GM23338 (cell line): Measurements from ENCODE around the gene MYLK. TPM values are rescaled to one million over a fixed set of nuclear protein-coding genes. Genes with fewer than 3 reads are reported as not detected.

ENCODE experiments used
- ATAC-seq: fragments of 200-7000 bp; cut with Tn5 transposase; 3 replicates; pipeline ENCODE4 v1.9.1; 2020
- DNase-seq: peaks from one replicate; pipeline ENCODE4 v3.0.0-alpha.2; 2015; ENCODE audit warnings: low spot score
- H2AFZ ChIP-seq: fragments of 200-600 bp; sonication (generic); 2 replicates; pipeline ENCODE4 v1.8.0; 2016; ENCODE audit warnings: antibody characterized with exemption, mild to moderate bottlenecking, moderate library complexity
- H3F3A ChIP-seq: fragments of 200-600 bp; sonication (generic); replicated peaks from 2 replicates; pipeline ENCODE4 v1.8.0; 2017; ENCODE audit warnings: antibody characterized with exemption, mixed run types, low read depth
- H3K27ac ChIP-seq: fragments of 200-600 bp; sonication (generic); 2 replicates; pipeline ENCODE4 v1.6.1; 2016; ENCODE audit warnings: low read depth
- H3K27me3 ChIP-seq: fragments of 200-600 bp; sonication (generic); 2 replicates; pipeline ENCODE4 v1.8.0; 2016; ENCODE audit warnings: mild to moderate bottlenecking, mixed run types, moderate library complexity; ENCODE audit not compliant: insufficient read depth
- H3K36me3 ChIP-seq: fragments of 200-600 bp; sonication (generic); 2 replicates; pipeline ENCODE4 v1.8.0; 2016; ENCODE audit warnings: mild to moderate bottlenecking; ENCODE audit not compliant: insufficient read depth
- H3K4me1 ChIP-seq: fragments of 200-600 bp; sonication (generic); 2 replicates; pipeline ENCODE4 v1.8.0; 2016; ENCODE audit warnings: mild to moderate bottlenecking, moderate library complexity; ENCODE audit not compliant: insufficient read depth
- H3K4me2 ChIP-seq: fragments of 200-600 bp; sonication (generic); 2 replicates; pipeline ENCODE4 v1.7.1; 2017; ENCODE audit warnings: mixed run types
- H3K4me3 ChIP-seq: fragments of 200-600 bp; sonication (generic); 2 replicates; pipeline ENCODE4 v1.6.1; 2016; ENCODE audit warnings: mixed run types
- H3K79me2 ChIP-seq: fragments of 200-600 bp; sonication (generic); replicated peaks from 2 replicates; pipeline ENCODE4 v1.8.0; 2017; ENCODE audit warnings: mild to moderate bottlenecking; ENCODE audit not compliant: insufficient read depth
- H3K9me2 ChIP-seq: fragments of 200-600 bp; sonication (generic); 2 replicates; pipeline ENCODE4 v1.8.0; 2017; ENCODE audit not compliant: insufficient read depth
- H4K20me1 ChIP-seq: fragments of 200-600 bp; sonication (generic); replicated peaks from 2 replicates; pipeline ENCODE4 v1.8.0; 2017; ENCODE audit warnings: mild to moderate bottlenecking; ENCODE audit not compliant: insufficient read depth
- H3K27ac Mint-ChIP-seq: 2 replicates; pipeline ENCODE4 v1.8.0; 2020; ENCODE audit warnings: inconsistent platforms, mild to moderate bottlenecking, moderate library complexity, mixed read lengths
- H3K27me3 Mint-ChIP-seq: 3 replicates; pipeline ENCODE4 v1.8.0; 2022; ENCODE audit warnings: low read depth, mild to moderate bottlenecking, moderate library complexity, mixed read lengths, inconsistent platforms; ENCODE audit not compliant: insufficient read depth, poor library complexity
- H3K36me3 Mint-ChIP-seq: 3 replicates; pipeline ENCODE4 v1.8.0; 2021; ENCODE audit warnings: low read depth, mild to moderate bottlenecking, inconsistent platforms, moderate library complexity, mixed read lengths
- H3K4me1 Mint-ChIP-seq: 3 replicates; pipeline ENCODE4 v1.8.0; 2020; ENCODE audit warnings: mild to moderate bottlenecking, inconsistent platforms, mixed read lengths
- H3K4me3 Mint-ChIP-seq: 3 replicates; pipeline ENCODE4 v1.8.0; 2021; ENCODE audit warnings: moderate library complexity, mild to moderate bottlenecking, inconsistent platforms, mixed read lengths
- H3K9me3 Mint-ChIP-seq: 3 replicates; pipeline ENCODE4 v1.8.0; 2020; ENCODE audit warnings: moderate library complexity, mild to moderate bottlenecking, inconsistent platforms, mixed read lengths
- EZH2 ChIP-seq: fragments of 200-600 bp; sonication (generic); IDR thresholded peaks from one replicate; pipeline ENCODE4 v1.8.0; 2017; ENCODE audit warnings: antibody characterized with exemption, mild to moderate bottlenecking, low read depth; ENCODE audit not compliant: unreplicated experiment
- EZH2phosphoT487 ChIP-seq: fragments of 200-600 bp; sonication (generic); IDR thresholded peaks from one replicate; pipeline ENCODE4 v1.8.1; 2018; ENCODE audit warnings: antibody characterized with exemption; ENCODE audit not compliant: unreplicated experiment
- STAT1 ChIP-seq: IDR thresholded peaks from one replicate; pipeline ENCODE4 v1.6.1; 2016; ENCODE audit warnings: antibody characterized with exemption; ENCODE audit not compliant: unreplicated experiment
- ZNF114 ChIP-seq: fragments of 250-450 bp; sonication (Bioruptor Pico); IDR thresholded peaks from 2 replicates; pipeline ENCODE4 v1.5.0; 2020; ENCODE audit warnings: mild to moderate bottlenecking, moderate library complexity
- polyA plus RNA-seq: library from polyadenylated mRNA; unstranded; fragments of >200 nt; fragmentation: Nextera tagmentation; extraction: Ambion mirVana; gene quantifications from 2 replicates; pipeline ENCODE4 v1.2.1, GENCODE V29; 2016
- total RNA-seq: library from RNA; depleted of rRNA; stranded (reverse); fragments of >200 nt; shearing (Covaris generic); gene quantifications from 2 replicates; pipeline ENCODE4 v1.2.3, GENCODE V29; 2014
- TF ChIP-seq, protein P1 (sequence below), 2 experiments: fragments of 200-600 bp in 1 of 2; sonication (generic) in 1 of 2; conservative IDR thresholded peaks; 2 replicates each; pipeline versions ENCODE4 v1.5.1 to v1.6.1; 2016 to 2017; ENCODE audit warnings: antibody characterized with exemption in 2 of 2, low read depth in 2 of 2, mild to moderate bottlenecking in 2 of 2, moderate library complexity in 1 of 2
- TF ChIP-seq, protein P2 (sequence below): fragments of 250-450 bp; sonication (Bioruptor Pico); IDR thresholded peaks from 2 replicates; pipeline ENCODE4 v1.5.0; 2020; ENCODE audit warnings: mild to moderate bottlenecking, moderate library complexity

Gene MYLK
- total and polyA plus RNA-seq, 2 experiments from 2014 or later: 11.5 to 17.9 TPM

DNA sequence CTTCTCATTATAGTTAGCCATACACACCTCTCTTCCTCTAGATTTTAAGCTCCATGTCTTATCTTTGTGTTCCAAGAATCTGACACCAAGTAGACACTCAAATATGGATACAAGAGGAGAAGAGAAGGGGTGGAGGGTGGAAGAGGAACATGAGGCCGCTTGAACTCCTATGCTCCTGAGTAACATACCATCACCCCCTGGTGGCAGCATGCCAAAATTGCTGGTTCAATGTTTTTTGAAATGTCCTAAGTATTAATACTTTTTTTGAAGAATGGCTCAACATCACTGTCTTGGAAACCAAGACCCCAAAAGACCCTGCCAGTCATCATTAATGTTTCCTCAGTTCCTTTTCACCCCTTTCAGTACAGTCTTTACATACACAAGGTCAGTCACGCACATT, 227.4 kb downstream of the MYLK start:
- H3K27ac Mint-ChIP-seq: no peak overlapping the region
- no peaks in the 10 kb centered on the region for H3K9me2 ChIP-seq
- H3K4me1 Mint-ChIP-seq: peaks cover 12% of the 10 kb centered on the region
- H3K4me3 ChIP-seq: no peak overlapping the region
- H3F3A ChIP-seq: no peaks in the 10 kb centered on the region
- H3K27me3 ChIP-seq: no peaks in the 10 kb centered on the region
- no peaks in the 10 kb centered on the region; the same call in 1 of the 2 replicates for H3K36me3 ChIP-seq
- DNase-seq: peak; percentile 57
- no peak overlapping the region for H3K27ac ChIP-seq
- ATAC-seq: no peak
- H3K4me3 Mint-ChIP-seq: no peak overlapping the region
- no peak overlapping the region for H2AFZ ChIP-seq
- H3K27me3 Mint-ChIP-seq: peaks cover 3% of the 10 kb centered on the region
- H3K4me1 ChIP-seq: no peaks in the 10 kb centered on the region; the same call in 1 of the 2 replicates
- no peaks in the 10 kb centered on the region for H4K20me1 ChIP-seq
- H3K9me3 Mint-ChIP-seq: peaks cover 6% of the 10 kb centered on the region; the same call in 2 of the 3 replicates
- H3K4me2 ChIP-seq: no peak overlapping the region
- TF ChIP-seq EZH2: no peak
- TF ChIP-seq, protein P1, sequence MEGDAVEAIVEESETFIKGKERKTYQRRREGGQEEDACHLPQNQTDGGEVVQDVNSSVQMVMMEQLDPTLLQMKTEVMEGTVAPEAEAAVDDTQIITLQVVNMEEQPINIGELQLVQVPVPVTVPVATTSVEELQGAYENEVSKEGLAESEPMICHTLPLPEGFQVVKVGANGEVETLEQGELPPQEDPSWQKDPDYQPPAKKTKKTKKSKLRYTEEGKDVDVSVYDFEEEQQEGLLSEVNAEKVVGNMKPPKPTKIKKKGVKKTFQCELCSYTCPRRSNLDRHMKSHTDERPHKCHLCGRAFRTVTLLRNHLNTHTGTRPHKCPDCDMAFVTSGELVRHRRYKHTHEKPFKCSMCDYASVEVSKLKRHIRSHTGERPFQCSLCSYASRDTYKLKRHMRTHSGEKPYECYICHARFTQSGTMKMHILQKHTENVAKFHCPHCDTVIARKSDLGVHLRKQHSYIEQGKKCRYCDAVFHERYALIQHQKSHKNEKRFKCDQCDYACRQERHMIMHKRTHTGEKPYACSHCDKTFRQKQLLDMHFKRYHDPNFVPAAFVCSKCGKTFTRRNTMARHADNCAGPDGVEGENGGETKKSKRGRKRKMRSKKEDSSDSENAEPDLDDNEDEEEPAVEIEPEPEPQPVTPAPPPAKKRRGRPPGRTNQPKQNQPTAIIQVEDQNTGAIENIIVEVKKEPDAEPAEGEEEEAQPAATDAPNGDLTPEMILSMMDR (conservative IDR thresholded peaks at IDR 0.05; ENCODE audit: low read depth in 2 of 2): peak; percentile 61 to 73
- H3K79me2 ChIP-seq: no peaks in the 10 kb centered on the region
- H3K36me3 Mint-ChIP-seq: peaks cover 19% of the 10 kb centered on the region

DNA sequence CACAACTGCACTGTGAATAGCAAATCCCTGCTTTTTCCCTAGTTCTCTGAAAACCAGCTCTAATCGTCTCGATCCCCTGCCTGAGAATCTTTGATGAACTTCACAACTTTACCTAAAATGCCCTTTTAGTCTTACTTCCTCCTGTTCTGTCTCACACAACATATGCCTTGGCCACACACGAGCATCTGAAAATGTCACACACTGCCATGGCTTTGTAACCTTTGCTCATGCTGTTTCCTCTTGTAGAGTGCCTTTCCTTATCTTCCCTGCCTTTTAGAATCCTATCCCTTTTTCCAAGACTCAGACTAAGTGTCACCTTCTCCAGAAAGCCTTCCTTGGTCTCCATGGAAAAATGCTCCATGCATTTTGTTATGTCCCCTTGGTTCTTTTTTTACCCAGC, 227.9 kb downstream of the MYLK start:
- H3K9me2 ChIP-seq: no peaks in the 10 kb centered on the region
- no peaks in the 10 kb centered on the region; the same call in 1 of the 2 replicates for H3K36me3 ChIP-seq
- H3K4me2 ChIP-seq: no peak overlapping the region
- H2AFZ ChIP-seq: no peak overlapping the region
- TF ChIP-seq ZNF114 (CRISPR knock-in tag): no peak
- TF ChIP-seq STAT1: no peak
- no peak for TF ChIP-seq EZH2phosphoT487
- TF ChIP-seq, protein P2, sequence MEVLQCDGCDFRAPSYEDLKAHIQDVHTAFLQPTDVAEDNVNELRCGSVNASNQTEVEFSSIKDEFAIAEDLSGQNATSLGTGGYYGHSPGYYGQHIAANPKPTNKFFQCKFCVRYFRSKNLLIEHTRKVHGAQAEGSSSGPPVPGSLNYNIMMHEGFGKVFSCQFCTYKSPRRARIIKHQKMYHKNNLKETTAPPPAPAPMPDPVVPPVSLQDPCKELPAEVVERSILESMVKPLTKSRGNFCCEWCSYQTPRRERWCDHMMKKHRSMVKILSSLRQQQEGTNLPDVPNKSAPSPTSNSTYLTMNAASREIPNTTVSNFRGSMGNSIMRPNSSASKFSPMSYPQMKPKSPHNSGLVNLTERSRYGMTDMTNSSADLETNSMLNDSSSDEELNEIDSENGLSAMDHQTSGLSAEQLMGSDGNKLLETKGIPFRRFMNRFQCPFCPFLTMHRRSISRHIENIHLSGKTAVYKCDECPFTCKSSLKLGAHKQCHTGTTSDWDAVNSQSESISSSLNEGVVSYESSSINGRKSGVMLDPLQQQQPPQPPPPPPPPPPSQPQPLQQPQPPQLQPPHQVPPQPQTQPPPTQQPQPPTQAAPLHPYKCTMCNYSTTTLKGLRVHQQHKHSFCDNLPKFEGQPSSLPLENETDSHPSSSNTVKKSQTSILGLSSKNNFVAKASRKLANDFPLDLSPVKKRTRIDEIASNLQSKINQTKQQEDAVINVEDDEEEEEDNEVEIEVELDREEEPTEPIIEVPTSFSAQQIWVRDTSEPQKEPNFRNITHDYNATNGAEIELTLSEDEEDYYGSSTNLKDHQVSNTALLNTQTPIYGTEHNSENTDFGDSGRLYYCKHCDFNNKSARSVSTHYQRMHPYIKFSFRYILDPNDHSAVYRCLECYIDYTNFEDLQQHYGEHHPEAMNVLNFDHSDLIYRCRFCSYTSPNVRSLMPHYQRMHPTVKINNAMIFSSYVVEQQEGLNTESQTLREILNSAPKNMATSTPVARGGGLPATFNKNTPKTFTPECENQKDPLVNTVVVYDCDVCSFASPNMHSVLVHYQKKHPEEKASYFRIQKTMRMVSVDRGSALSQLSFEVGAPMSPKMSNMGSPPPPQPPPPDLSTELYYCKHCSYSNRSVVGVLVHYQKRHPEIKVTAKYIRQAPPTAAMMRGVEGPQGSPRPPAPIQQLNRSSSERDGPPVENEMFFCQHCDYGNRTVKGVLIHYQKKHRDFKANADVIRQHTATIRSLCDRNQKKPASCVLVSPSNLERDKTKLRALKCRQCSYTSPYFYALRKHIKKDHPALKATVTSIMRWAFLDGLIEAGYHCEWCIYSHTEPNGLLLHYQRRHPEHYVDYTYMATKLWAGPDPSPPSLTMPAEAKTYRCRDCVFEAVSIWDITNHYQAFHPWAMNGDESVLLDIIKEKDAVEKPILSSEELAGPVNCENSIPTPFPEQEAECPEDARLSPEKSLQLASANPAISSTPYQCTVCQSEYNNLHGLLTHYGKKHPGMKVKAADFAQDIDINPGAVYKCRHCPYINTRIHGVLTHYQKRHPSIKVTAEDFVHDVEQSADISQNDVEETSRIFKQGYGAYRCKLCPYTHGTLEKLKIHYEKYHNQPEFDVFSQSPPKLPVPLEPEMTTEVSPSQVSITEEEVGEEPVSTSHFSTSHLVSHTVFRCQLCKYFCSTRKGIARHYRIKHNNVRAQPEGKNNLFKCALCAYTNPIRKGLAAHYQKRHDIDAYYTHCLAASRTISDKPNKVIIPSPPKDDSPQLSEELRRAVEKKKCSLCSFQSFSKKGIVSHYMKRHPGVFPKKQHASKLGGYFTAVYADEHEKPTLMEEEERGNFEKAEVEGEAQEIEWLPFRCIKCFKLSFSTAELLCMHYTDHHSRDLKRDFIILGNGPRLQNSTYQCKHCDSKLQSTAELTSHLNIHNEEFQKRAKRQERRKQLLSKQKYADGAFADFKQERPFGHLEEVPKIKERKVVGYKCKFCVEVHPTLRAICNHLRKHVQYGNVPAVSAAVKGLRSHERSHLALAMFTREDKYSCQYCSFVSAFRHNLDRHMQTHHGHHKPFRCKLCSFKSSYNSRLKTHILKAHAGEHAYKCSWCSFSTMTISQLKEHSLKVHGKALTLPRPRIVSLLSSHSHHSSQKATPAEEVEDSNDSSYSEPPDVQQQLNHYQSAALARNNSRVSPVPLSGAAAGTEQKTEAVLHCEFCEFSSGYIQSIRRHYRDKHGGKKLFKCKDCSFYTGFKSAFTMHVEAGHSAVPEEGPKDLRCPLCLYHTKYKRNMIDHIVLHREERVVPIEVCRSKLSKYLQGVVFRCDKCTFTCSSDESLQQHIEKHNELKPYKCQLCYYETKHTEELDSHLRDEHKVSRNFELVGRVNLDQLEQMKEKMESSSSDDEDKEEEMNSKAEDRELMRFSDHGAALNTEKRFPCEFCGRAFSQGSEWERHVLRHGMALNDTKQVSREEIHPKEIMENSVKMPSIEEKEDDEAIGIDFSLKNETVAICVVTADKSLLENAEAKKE: no peak
- no peaks in the 10 kb centered on the region for H3K79me2 ChIP-seq
- H3K27me3 Mint-ChIP-seq: peaks cover 3% of the 10 kb centered on the region
- DNase-seq (no peak), ATAC-seq (no peak)
- peaks cover 19% of the 10 kb centered on the region for H3K36me3 Mint-ChIP-seq
- no peak overlapping the region for H3K27ac Mint-ChIP-seq
- no peak overlapping the region for H3K4me3 Mint-ChIP-seq
- no peak overlapping the region for H3K27ac ChIP-seq
- no peaks in the 10 kb centered on the region for H3F3A ChIP-seq
- no peaks in the 10 kb centered on the region; the same call in 1 of the 2 replicates for H3K4me1 ChIP-seq
- no peak overlapping the region for H3K4me3 ChIP-seq
- H4K20me1 ChIP-seq: no peaks in the 10 kb centered on the region
- no peaks in the 10 kb centered on the region for H3K27me3 ChIP-seq
- peaks cover 16% of the 10 kb centered on the region for H3K4me1 Mint-ChIP-seq
- peaks cover 6% of the 10 kb centered on the region; the same call in 2 of the 3 replicates for H3K9me3 Mint-ChIP-seq
